GM20000 (cell line): Measurements from ENCODE around the gene PITPNM2.

Source experiments
- DNase-seq: peaks from one replicate; pipeline ENCODE4 v3.0.0; 2012; ENCODE audit warnings: low spot score
- CTCF ChIP-seq: IDR thresholded peaks from 2 replicates; pipeline ENCODE4 v1.5.1; 2012; ENCODE audit warnings: mild to moderate bottlenecking, control low read depth; ENCODE audit errors: extremely low read depth, missing control alignments

The PITPNM2 gene

GRCh38 chr12:123118497-123118896 lies 32.4 kb downstream of the PITPNM2 start:
- no peak for TF ChIP-seq CTCF
- DNase-seq = no peak

- DNase-seq = peak; percentile 53
Observed at GRCh38 chr12:123115409-123116121, 35.3 kb downstream of the PITPNM2 start.

GRCh38 chr12:123114304-123115083 lies 36.4 kb downstream of the PITPNM2 start:
- TF ChIP-seq CTCF = no peak
- no peak for DNase-seq

More at GRCh38 chr12:123115409-123116121, 35.3 kb downstream of the PITPNM2 start:
- TF ChIP-seq CTCF = no peak

GRCh38 chr12:123113026-123113425 lies 37.9 kb downstream of the PITPNM2 start:
- TF ChIP-seq CTCF = no peak
- DNase-seq = no peak

GRCh38 chr12:123111498-123112165 lies 39.3 kb downstream of the PITPNM2 start:
- no peak for DNase-seq
- no peak for TF ChIP-seq CTCF

GRCh38 chr12:123109319-123109772 lies 41.5 kb downstream of the PITPNM2 start:
- no peak for DNase-seq

More at GRCh38 chr12:123109319-123109772, 41.5 kb downstream of the PITPNM2 start:
- no peak for TF ChIP-seq CTCF
